Right lobe of liver (tissue), 6 donors: ENCODE results near the gene ST8SIA5. TPM values are rescaled to one million over a fixed set of nuclear protein-coding genes. Genes with fewer than 3 reads are reported as not detected.

Source experiments
- ATAC-seq, 4 donors: fragments of 200-7000 bp; cut with Tn5 transposase; one replicate each; pipeline ENCODE4 v1.9.1; 2020; ENCODE audit warnings: mild to moderate bottlenecking in 4 of 4, moderate library complexity in 4 of 4
- DNase-seq, 3 donors: peaks; one replicate each; pipeline ENCODE4 v3.0.0-alpha.2; 2020
- H3K27ac ChIP-seq, 3 donors: fragments of 200-600 bp; one replicate each; pipeline ENCODE4 v1.8.0; 2022
- H3K27me3 ChIP-seq, 2 donors: fragments of 200-600 bp; one replicate each; pipeline ENCODE4 v1.8.0; 2022
- H3K36me3 ChIP-seq, 4 donors: fragments of 200-600 bp; sonication (generic) in 1 of 4; one replicate each; pipeline versions ENCODE4 v1.5.1 to v1.8.0; 2017 to 2022; ENCODE audit warnings: control low read depth in 1 of 4
- H3K4me1 ChIP-seq, 4 donors: fragments of 200-600 bp; sonication (generic) in 1 of 4; one replicate each; pipeline versions ENCODE4 v1.5.1 to v1.8.0; 2017 to 2022; ENCODE audit warnings: control low read depth in 1 of 4
- H3K4me3 ChIP-seq, 3 donors: fragments of 200-600 bp; one replicate each; pipeline ENCODE4 v1.8.0; 2022
- H3K9me3 ChIP-seq, 4 donors: fragments of 200-600 bp; sonication (generic) in 1 of 4; one replicate each; pipeline versions ENCODE4 v1.5.1 to v1.8.0; 2017 to 2022; ENCODE audit warnings: control low read depth in 1 of 4
- POLR2A ChIP-seq: fragments of 450-650 bp; IDR thresholded peaks from one replicate; pipeline ENCODE4 v1.6.1; 2017; ENCODE audit warnings: antibody characterized with exemption, mild to moderate bottlenecking
- WGBS: methylation state at CpG from one replicate; pipeline ENCODE4 v1.1.6; 2018; ENCODE audit warnings: low coverage, low lambda C conversion rate; ENCODE audit not compliant: insufficient coverage; ENCODE audit errors: missing lambda C conversion rate; 5-methylcytosine and 5-hydroxymethylcytosine counted together
- intact Hi-C, 2 donors: fragments of 100-400 bp; cut with DNase I; formaldehyde crosslinking; loops; one replicate each; pipeline versions ENCODE4 v1.11.2 to v1.14.1; 2022
- total RNA-seq, 6 experiments: library from RNA; depleted of rRNA in 2 of 6; stranded (reverse); fragments of >200 nt in 2 of 6; fragmentation: NEBNext Ultra II Directional in 3 of 6; extraction: Animal tissue kit (Norgen Biotek cat#: 25700) in 3 of 6; gene quantifications; one replicate each; pipeline versions ENCODE4 v1.1.0 to v1.2.4, GENCODE V29; 2016 to 2023
- TF ChIP-seq, protein P1 (sequence below), 4 donors: fragments of 200-600 bp in 3 of 4; fragments of 450-650 bp in 1 of 4; IDR thresholded peaks; one replicate each; pipeline versions ENCODE4 v1.5.1 to v1.8.0; 2016 to 2022; ENCODE audit warnings: antibody characterized with exemption in 4 of 4, mild to moderate bottlenecking in 2 of 4
- donor health status: DM: no; HTN: yes; CAD: no.
- donor health status: DM: no; HTN: no; CAD: no.
- donor health status: DM: no; HTN: no; CAD: no.
- donor health status: DM: no; HTN: yes; CAD: no.
- donor health status: DM: no; HTN: yes; CAD: no.

Gene ST8SIA5
- total RNA-seq, 6 experiments from 2014 or later: 0.07 to 0.92 TPM; not detected in 4

DNA sequence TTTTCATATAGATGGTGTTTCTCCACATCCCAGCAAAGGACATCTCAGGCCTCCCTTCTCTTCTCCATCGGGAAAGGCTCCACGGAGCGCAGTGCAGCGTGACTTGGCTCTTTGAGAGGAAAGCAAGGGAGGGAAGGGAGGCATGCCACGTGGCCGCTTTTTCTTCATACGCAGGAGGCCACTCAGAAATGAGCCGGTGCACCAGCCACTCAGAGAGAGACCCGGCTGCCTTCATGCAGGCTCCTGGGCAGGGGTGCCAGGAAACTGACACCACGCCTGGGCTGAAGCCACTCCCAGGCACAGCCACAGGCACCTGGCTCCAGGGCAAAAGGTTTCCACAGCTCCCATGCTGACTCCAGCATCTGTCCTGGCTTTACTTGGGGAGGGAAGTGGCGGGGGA lies 88.7 kb downstream of the ST8SIA5 start:
- Histone ChIP-seq H3K27ac (no peak overlapping the region), H3K4me3 (no peak overlapping the region), H3K4me1 (no peaks in the 10 kb centered on the region), H3K36me3 (no peaks in the 10 kb centered on the region), H3K9me3 (no peaks in the 10 kb centered on the region), H3K27me3 (no peaks in the 10 kb centered on the region)
- intact Hi-C loops: no loop called here
- no CpG with 5 or more reads among the region's 11 CpGs for WGBS
- no peak for ATAC-seq
- TF ChIP-seq POLR2A: no peak
- TF ChIP-seq, protein P1, sequence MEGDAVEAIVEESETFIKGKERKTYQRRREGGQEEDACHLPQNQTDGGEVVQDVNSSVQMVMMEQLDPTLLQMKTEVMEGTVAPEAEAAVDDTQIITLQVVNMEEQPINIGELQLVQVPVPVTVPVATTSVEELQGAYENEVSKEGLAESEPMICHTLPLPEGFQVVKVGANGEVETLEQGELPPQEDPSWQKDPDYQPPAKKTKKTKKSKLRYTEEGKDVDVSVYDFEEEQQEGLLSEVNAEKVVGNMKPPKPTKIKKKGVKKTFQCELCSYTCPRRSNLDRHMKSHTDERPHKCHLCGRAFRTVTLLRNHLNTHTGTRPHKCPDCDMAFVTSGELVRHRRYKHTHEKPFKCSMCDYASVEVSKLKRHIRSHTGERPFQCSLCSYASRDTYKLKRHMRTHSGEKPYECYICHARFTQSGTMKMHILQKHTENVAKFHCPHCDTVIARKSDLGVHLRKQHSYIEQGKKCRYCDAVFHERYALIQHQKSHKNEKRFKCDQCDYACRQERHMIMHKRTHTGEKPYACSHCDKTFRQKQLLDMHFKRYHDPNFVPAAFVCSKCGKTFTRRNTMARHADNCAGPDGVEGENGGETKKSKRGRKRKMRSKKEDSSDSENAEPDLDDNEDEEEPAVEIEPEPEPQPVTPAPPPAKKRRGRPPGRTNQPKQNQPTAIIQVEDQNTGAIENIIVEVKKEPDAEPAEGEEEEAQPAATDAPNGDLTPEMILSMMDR (IDR thresholded peaks at IDR 0.05): no peak
- no peak for DNase-seq

DNA sequence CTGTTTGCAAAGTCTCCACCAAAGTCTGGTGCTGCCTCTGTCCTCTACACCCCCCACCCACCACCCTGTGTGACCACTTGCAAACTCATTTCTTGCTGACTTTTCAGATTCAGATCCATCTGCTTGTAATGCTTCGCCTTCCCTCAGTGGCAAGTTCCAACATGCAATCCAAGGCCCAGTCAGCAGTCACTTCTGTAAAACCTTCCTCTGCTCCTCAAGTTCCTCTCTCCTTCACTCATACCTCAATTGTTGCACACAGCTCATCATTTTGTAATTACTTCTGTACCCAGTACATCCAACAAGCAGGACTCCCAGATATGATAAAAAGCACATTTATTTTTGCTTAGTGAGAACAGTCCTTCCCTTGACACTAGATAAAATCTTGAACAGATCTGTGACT lies 93.3 kb downstream of the ST8SIA5 start:
- ATAC-seq (no peak), DNase-seq (no peak)
- intact Hi-C loops: no loop called here
- TF ChIP-seq, protein P1 (IDR thresholded peaks at IDR 0.05): no peak
- no peak for TF ChIP-seq POLR2A
- Histone ChIP-seq H3K36me3 (no peaks in the 10 kb centered on the region), H3K27me3 (no peaks in the 10 kb centered on the region), H3K4me1 (no peaks in the 10 kb centered on the region), H3K27ac (no peak overlapping the region), H3K4me3 (no peak overlapping the region), H3K9me3 (no peaks in the 10 kb centered on the region)
- WGBS: 86% methylated on average over 1 of the region's 1 CpG

DNA sequence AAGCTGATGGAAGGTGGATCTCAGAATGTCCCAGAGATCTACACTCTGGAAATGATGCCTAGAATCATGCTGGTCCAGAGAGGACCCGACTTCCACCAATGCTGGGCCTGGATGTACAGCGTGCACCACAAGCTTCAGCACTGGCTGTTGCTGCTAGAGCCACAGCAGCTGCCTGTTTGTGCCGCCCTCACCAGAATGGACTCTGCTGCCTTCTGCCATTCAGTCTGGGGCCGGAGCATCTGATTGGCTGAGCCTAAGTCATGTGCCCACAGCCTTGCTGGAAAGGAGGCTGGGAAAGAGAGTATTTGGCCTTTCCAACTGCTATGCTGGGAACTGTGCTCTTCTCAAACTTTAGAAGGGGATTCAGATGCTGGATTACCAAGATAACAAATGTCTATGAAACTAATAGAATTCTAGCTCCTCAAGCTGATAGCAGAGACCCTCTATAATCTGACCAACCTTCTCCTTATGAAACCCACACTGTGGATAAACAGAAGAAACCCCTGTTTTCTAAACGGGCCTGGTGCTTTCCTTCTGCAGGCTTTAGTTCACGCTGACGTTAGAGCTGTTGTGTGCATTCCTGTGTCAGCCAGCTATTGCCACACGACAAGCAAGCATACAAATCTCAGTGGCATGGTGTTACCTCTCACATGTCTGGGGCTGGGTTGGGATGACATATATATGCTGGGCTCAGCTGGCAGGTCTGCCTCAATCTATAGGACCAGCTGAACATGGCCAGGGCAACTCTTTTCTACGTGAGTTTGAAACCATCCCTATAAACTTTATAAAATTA lies 95.7 kb downstream of the ST8SIA5 start:
- intact Hi-C loops: no loop called here
- Histone ChIP-seq H3K9me3 (no peaks in the 10 kb centered on the region), H3K4me3 (no peak overlapping the region), H3K4me1 (no peaks in the 10 kb centered on the region), H3K27me3 (no peaks in the 10 kb centered on the region), H3K36me3 (no peaks in the 10 kb centered on the region), H3K27ac (no peak overlapping the region)
- WGBS: 57% methylated on average over 8 of the region's 9 CpGs
- no peak for TF ChIP-seq POLR2A
- TF ChIP-seq, protein P1 (IDR thresholded peaks at IDR 0.05): no peak
- DNase-seq (no peak), ATAC-seq (no peak)

DNA sequence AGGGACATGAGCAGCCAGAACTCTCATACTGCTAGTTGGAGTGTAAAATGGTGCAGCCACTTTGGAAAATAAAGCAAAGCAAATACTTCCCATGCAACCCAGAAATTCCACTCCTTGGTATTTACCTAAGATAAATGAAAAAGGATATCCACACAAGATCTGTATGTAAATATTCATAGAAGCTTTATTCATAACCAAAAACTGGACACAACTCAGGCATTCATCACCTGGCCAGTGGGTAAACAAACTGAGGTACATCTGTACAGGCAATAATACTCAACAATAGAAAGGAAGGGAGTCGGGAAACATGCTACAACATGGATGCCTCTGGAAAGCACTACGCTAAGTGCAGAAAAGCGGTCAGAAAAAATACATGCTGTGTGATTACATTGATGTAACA lies 97.4 kb downstream of the ST8SIA5 start:
- no peaks in the 10 kb centered on the region for H3K9me3 ChIP-seq
- no peak for DNase-seq
- 85% methylated on average over 3 of the region's 3 CpGs for WGBS
- no peaks in the 10 kb centered on the region for H3K27me3 ChIP-seq
- no peak overlapping the region for H3K4me3 ChIP-seq
- no peak for ATAC-seq
- intact Hi-C loops: loop anchor here (5.0 to 10.0 kb wide), 3 partner anchors 375 to 505 kb away; no protein-coding TSS in a partner anchor
- H3K27ac ChIP-seq: no peak overlapping the region
- no peaks in the 10 kb centered on the region for H3K36me3 ChIP-seq
- TF ChIP-seq POLR2A: no peak
- TF ChIP-seq, protein P1 (IDR thresholded peaks at IDR 0.05): no peak
- H3K4me1 ChIP-seq: no peaks in the 10 kb centered on the region
